HepG2 (cell line): ENCODE measurements around the gene ACSS3. TPM values are rescaled to one million over a fixed set of nuclear protein-coding genes. Genes with fewer than 3 reads are reported as not detected.
A peak's percentile ranks its signal among the peaks of the same experiment; 100 is the strongest.

ENCODE experiments used
- ATAC-seq: fragments of 200-7000 bp; cut with Tn5 transposase; 3 replicates; pipeline ENCODE4 v1.9.1; 2020; ENCODE audit warnings: mild to moderate bottlenecking, moderate library complexity
- BruUV-seq: library from RNA; stranded (reverse); fragments of 400-500 nt; replicated peaks from 2 replicates; lab custom pipeline; 2021; lab: Mats Ljungman, UMichigan
- CTCF ChIA-PET: fragments of 300-600 bp; formaldehyde crosslinking; extraction: SDS; loops from one replicate; lab custom pipeline; 2021; ENCODE audit warnings: low total read pairs, inconsistent platforms, low intra/inter-chr PET ratio; lab: Yijun Ruan, JAX
- POLR2A ChIA-PET: fragments of 350-600 bp; sonication (Branson Sonifier 250); formaldehyde crosslinking; loops from one replicate; lab custom pipeline; 2020; ENCODE audit warnings: antibody characterized with exemption, inconsistent platforms; lab: Yijun Ruan, JAX
- DNase-seq: peaks from one replicate; pipeline ENCODE4 v3.0.0-alpha.2; 2015; ENCODE audit warnings: low spot score
- FAIRE-seq: peaks from 3 replicates; lab custom pipeline; 2011; peaks lifted over from hg19 to GRCh38; lab: Jason Lieb, UNC
- H2AFZ ChIP-seq: one replicate; pipeline ENCODE4 v1.6.1; 2011; ENCODE audit warnings: low read length, inconsistent platforms
- H3K27ac ChIP-seq: fragments of 300-600 bp; 3 replicates; pipeline ENCODE4 v1.8.0; 2011; ENCODE audit warnings: mixed run types, mild to moderate bottlenecking, mixed read lengths, low read length, inconsistent platforms; ENCODE audit not compliant: insufficient read depth; ENCODE audit errors: extremely low read length
- H3K27me3 ChIP-seq, 2 experiments: fragments of 200-600 bp in 1 of 2; 2 replicates in 1 of 2; 3 replicates in 1 of 2; pipeline versions ENCODE4 v1.6.0 to v1.8.0; 2011; ENCODE audit warnings: low read length in 2 of 2, mild to moderate bottlenecking in 2 of 2, moderate library complexity in 2 of 2, inconsistent platforms in 1 of 2; ENCODE audit not compliant: insufficient read depth in 2 of 2, control insufficient read depth in 1 of 2
- H3K36me3 ChIP-seq, 2 experiments: fragments of 200-600 bp in 1 of 2; replicated peaks in 1 of 2; 2 replicates in 1 of 2; 3 replicates in 1 of 2; pipeline versions ENCODE4 v1.5.1 to v1.8.0; 2011; ENCODE audit warnings: low read length in 2 of 2, inconsistent platforms in 1 of 2; ENCODE audit not compliant: insufficient read depth in 2 of 2, control insufficient read depth in 1 of 2
- H3K4me1 ChIP-seq: 2 replicates; pipeline ENCODE4 v1.5.1; 2012; ENCODE audit warnings: low read length, inconsistent platforms; ENCODE audit not compliant: insufficient read depth
- H3K4me2 ChIP-seq: 2 replicates; pipeline ENCODE4 v1.6.0; 2011; ENCODE audit warnings: low read depth, low read length, inconsistent platforms
- H3K4me3 ChIP-seq, 3 experiments: fragments of 200-600 bp in 1 of 3; sonication (generic), shearing (Covaris generic) in 1 of 3; replicated peaks in 1 of 3; 2 replicates each; pipeline ENCODE4 v1.5.1; 2011 to 2016; ENCODE audit warnings: low read length in 3 of 3, inconsistent platforms in 2 of 3, low read depth in 2 of 3, mild to moderate bottlenecking in 2 of 3, control low read depth in 1 of 3, mixed read lengths in 1 of 3; ENCODE audit not compliant: insufficient read depth in 1 of 3
- H3K79me2 ChIP-seq: one replicate; pipeline ENCODE4 v1.6.1; 2011; ENCODE audit warnings: low read length, inconsistent platforms; ENCODE audit not compliant: insufficient read depth
- H3K9ac ChIP-seq: 2 replicates; pipeline ENCODE4 v1.6.0; 2011; ENCODE audit warnings: mild to moderate bottlenecking, low read depth, low read length, inconsistent platforms; ENCODE audit not compliant: insufficient read depth
- H3K9me3 ChIP-seq: 2 replicates; pipeline ENCODE4 v1.5.1; 2012; ENCODE audit warnings: mild to moderate bottlenecking, low read length
- H4K20me1 ChIP-seq: 2 replicates; pipeline ENCODE4 v1.6.0; 2011; ENCODE audit warnings: inconsistent platforms, mild to moderate bottlenecking, low read length, moderate library complexity; ENCODE audit not compliant: insufficient read depth
- CTCF ChIP-seq: sonication (generic); formaldehyde crosslinking; IDR thresholded peaks from 2 replicates; pipeline ENCODE4 v1.5.0; 2020; ENCODE audit warnings: mild to moderate bottlenecking, missing genetic modification reagents, moderate library complexity
- HDAC2 ChIP-seq: sonication (generic); formaldehyde crosslinking; IDR thresholded peaks from 2 replicates; pipeline ENCODE4 v1.4.0; 2020; ENCODE audit warnings: missing genetic modification reagents
- HNF4G ChIP-seq, 2 experiments: sonication (generic) in 1 of 2; formaldehyde crosslinking in 1 of 2; IDR thresholded peaks; 2 replicates each; pipeline versions ENCODE4 v1.4.0 to v1.6.1; 2011 to 2020; ENCODE audit warnings: borderline replicate concordance in 2 of 2, low read depth in 2 of 2, mild to moderate bottlenecking in 2 of 2, low read length in 1 of 2, missing genetic modification reagents in 1 of 2, moderate library complexity in 1 of 2
- KAT8 ChIP-seq: IDR thresholded peaks from 2 replicates; pipeline ENCODE4 v1.6.1; 2016; ENCODE audit warnings: missing genetic modification reagents, missing compliant biosample characterization
- KIAA2018 ChIP-seq: sonication (generic); formaldehyde crosslinking; IDR thresholded peaks from 2 replicates; pipeline ENCODE4 v1.5.0; 2020; ENCODE audit warnings: mild to moderate bottlenecking, missing genetic modification reagents, borderline replicate concordance
- KLF16 ChIP-seq, 2 experiments: sonication (generic) in 1 of 2; formaldehyde crosslinking in 1 of 2; IDR thresholded peaks; 2 replicates each; pipeline versions ENCODE4 v1.6.1 to v1.8.0; 2016 to 2023; ENCODE audit warnings: missing genetic modification reagents in 2 of 2, missing compliant biosample characterization in 1 of 2
- PHF21A ChIP-seq: sonication (generic); formaldehyde crosslinking; IDR thresholded peaks from 2 replicates; pipeline ENCODE4 v1.5.0; 2020; ENCODE audit warnings: mild to moderate bottlenecking, missing genetic modification reagents
- SALL1 ChIP-seq: sonication (generic); formaldehyde crosslinking; IDR thresholded peaks from 2 replicates; pipeline ENCODE4 v1.8.0; 2022; ENCODE audit warnings: mild to moderate bottlenecking, missing genetic modification reagents
- SMARCE1 ChIP-seq: fragments of 450-650 bp; IDR thresholded peaks from 2 replicates; pipeline ENCODE4 v1.6.1; 2017; ENCODE audit warnings: borderline replicate concordance
- STAG1 ChIP-seq: sonication (generic); formaldehyde crosslinking; IDR thresholded peaks from 2 replicates; pipeline ENCODE4 v1.4.0; 2020; ENCODE audit warnings: missing genetic modification reagents
- ZFP1 ChIP-seq: IDR thresholded peaks from 2 replicates; pipeline ENCODE4 v1.6.1; 2016
- ZNF121 ChIP-seq: sonication (generic); formaldehyde crosslinking; IDR thresholded peaks from 2 replicates; pipeline ENCODE4 v1.5.0; 2020; ENCODE audit warnings: mild to moderate bottlenecking, missing genetic modification reagents
- ZNF136 ChIP-seq: sonication (generic); formaldehyde crosslinking; IDR thresholded peaks from 2 replicates; pipeline ENCODE4 v1.8.1; 2022; ENCODE audit warnings: low read depth, mild to moderate bottlenecking, moderate library complexity, missing genetic modification reagents
- WGBS: methylation state at CpG from one replicate; pipeline ENCODE4 v1.1.6; 2017; ENCODE audit warnings: low lambda C conversion rate; 5-methylcytosine and 5-hydroxymethylcytosine counted together
- in situ Hi-C: cut with HindIII; loops from 2 replicates; pipeline ENCODE4 v1.10.0; 2017; ENCODE audit warnings: low pct_unique_long_range_greater_than_20kb; ENCODE audit not compliant: extremely low pct_ligation_motif_present
- intact Hi-C: fragments of 100-400 bp; cut with micrococcal nuclease; formaldehyde crosslinking; loops from one replicate; pipeline ENCODE4 v1.10.0; 2022; ENCODE audit not compliant: unreplicated experiment
- polyA plus RNA-seq, 8 experiments: library from polyadenylated mRNA; depleted of rRNA in 3 of 8; stranded (reverse) in 7 of 8; unstranded in 1 of 8; fragments of >200 nt; fragmentation: Illumina TruSeq in 4 of 8; extraction: Trizol in 4 of 8; gene quantifications; 2 replicates each; pipeline versions ENCODE4 v1.2.1 to v1.2.3, GENCODE V29; 2011 to 2016; ENCODE audit warnings: low read depth in 4 of 8, missing spikeins in 1 of 8, mixed read lengths in 1 of 8; ENCODE audit not compliant: insufficient read depth in 1 of 8
- total RNA-seq, 5 experiments: library from RNA; depleted of rRNA; stranded (reverse); fragments of >200 nt; fragmentation: Illumina TruSeq; extraction: Trizol; gene quantifications; 2 replicates each; pipeline ENCODE4 v1.2.3, GENCODE V29; 2016; ENCODE audit warnings: low read depth in 1 of 5

The ACSS3 gene
- total and polyA plus RNA-seq, 2 of the 13 experiments (the other 11 are each of a cell fraction or from before 2014, with no cell fraction given) = 79.5 to 86.3 TPM

- no peaks in the 10 kb centered on the region for H3K27me3 ChIP-seq
- peak; percentile 25 for DNase-seq
- H3K4me2 ChIP-seq = peak overlapping the region; percentile 46; the same call in 1 of the 2 replicates
- peak; percentile 36 for FAIRE-seq
- peaks cover 61% of the 10 kb centered on the region for H3K4me1 ChIP-seq
- no peak overlapping the region for H3K4me3 ChIP-seq
- ChIA-PET POLR2A (interaction anchor here (1.4 to 1.5 kb wide), 6 partner anchors 11 to 211 kb away, joined by 4 to 17 read pairs (median 7); partner anchors contain the start of gene LIN7A), CTCF (no interaction called here)
- no peaks in the 10 kb centered on the region for H4K20me1 ChIP-seq
- peak overlapping the region; percentile 25; the same call in 1 of the 2 replicates for H3K9ac ChIP-seq
- in situ Hi-C loops (no loop called here), intact Hi-C loops (loop anchor here (2.0 kb wide), 1 partner anchor 369 kb away; no protein-coding TSS in a partner anchor)
- BruUV-seq = TSS peak; percentile 9
- no peaks in the 10 kb centered on the region for H3K9me3 ChIP-seq
- peaks cover 8% of the 10 kb centered on the region for H3K79me2 ChIP-seq
- peak overlapping the region; percentile 89 for H3K27ac ChIP-seq
- no peak overlapping the region for H2AFZ ChIP-seq
- peaks cover 0 to 2% of the 10 kb centered on the region in 2 experiments for H3K36me3 ChIP-seq
- 64% methylated on average over 4 of the region's 4 CpGs for WGBS
- ATAC-seq = peak; percentile 74
- TF ChIP-seq HDAC2 = no peak
- TF ChIP-seq SMARCE1 = no peak
- 0 out of 2 replicates have a peak, but pooled peaks have one; percentile 9 for TF ChIP-seq KAT8
- no peak for TF ChIP-seq HNF4G (IDR thresholded peaks at IDR 0.05; ENCODE audit: borderline replicate concordance, low read depth, low read length)
- TF ChIP-seq HNF4G (CRISPR knock-in tag; IDR thresholded peaks at IDR 0.05; ENCODE audit: borderline replicate concordance, low read depth) = no peak
- no peak for TF ChIP-seq SALL1 (CRISPR knock-in tag)
- peak in 1 of 2 experiments; percentile 23; a peak in 1 of 4 replicates for TF ChIP-seq KLF16 (CRISPR knock-in tag; IDR thresholded peaks at IDR 0.05)
- TF ChIP-seq KIAA2018 = no peak
- peak; percentile 38 for TF ChIP-seq STAG1 (CRISPR knock-in tag)
- peak; percentile 25; the same call in 1 of the 2 replicates for TF ChIP-seq PHF21A (CRISPR knock-in tag)
- no peak for TF ChIP-seq ZNF121 (CRISPR knock-in tag)
- no peak for TF ChIP-seq ZNF136 (CRISPR knock-in tag)
- 0 out of 2 replicates have a peak, but pooled peaks have one; percentile 9 for TF ChIP-seq ZFP1 (CRISPR knock-in tag)
- TF ChIP-seq CTCF (CRISPR knock-in tag) = peak; percentile 69
Measured at GRCh38 chr12:81147292-81147919, 69.5 kb downstream of the ACSS3 start.
